Measurements from ENCODE around the gene GNAZ. TPM values are rescaled to one million over a fixed set of nuclear protein-coding genes. Genes with fewer than 3 reads are reported as not detected.

Gene GNAZ
- total RNA-seq, 1 donor from 2014 or later: 3.9 TPM

DNA sequence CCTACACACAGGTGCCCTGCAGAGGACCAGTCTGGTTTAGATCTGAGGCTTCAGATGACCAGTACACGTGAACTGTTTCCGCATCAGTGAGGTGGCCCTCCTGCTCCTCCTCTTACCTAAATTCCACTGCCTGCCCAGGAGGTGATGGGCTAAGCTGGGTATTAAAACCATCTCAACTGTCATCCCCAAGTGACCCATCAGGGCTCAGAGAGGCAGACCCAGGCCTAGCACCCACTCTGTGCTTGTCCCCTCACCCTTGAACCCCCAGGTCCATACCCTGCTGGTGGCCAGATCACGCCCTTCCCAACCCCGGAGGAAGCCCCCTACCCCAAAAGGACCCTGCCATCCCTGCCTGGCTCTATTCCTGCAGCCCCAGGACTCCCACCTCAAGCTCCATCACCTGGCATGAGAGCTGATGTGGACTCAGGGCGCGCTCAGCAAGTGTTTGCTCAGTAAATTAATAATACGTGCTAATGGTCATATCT lies 50.1 kb downstream of the GNAZ start:
- Mint-ChIP-seq H3K9me3 (ENCODE audit: low read depth) (no peaks in the 10 kb centered on the region), H3K27ac (ENCODE audit: unreplicated experiment) (no peak overlapping the region), H3K4me1 (ENCODE audit: low read depth) (no peaks in the 10 kb centered on the region), H3K36me3 (ENCODE audit: low read depth) (no peaks in the 10 kb centered on the region), H3K27me3 (ENCODE audit: low read depth) (no peaks in the 10 kb centered on the region), H3K4me3 (ENCODE audit: unreplicated experiment) (no peak overlapping the region)
- TF ChIP-seq CTCF (IDR thresholded peaks at IDR 0.05): no peak
- no peak for DNase-seq (ENCODE audit: low spot score)

DNA sequence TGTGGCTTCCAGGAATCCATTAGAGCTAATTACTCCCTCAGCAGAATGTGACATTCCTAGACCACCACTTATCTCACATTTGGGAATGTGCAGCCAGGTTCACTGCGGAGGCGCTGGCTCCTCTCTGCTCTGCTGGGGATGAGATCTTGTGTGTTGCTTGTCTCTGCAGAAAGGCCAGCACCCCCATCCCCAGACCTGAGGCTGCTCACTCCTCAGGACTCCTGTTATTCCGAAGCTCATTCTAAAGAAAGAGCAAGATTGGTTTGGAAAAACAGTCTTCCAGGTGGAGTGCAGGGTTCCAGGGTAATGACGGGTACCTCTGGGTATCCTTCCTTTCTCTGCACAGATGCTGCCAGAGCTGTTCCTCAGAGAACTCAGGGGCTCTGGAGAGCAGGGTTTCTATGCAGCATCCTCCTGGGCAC lies 50.7 kb downstream of the GNAZ start:
- no peak for TF ChIP-seq CTCF (IDR thresholded peaks at IDR 0.05)
- Mint-ChIP-seq H3K27me3 (ENCODE audit: low read depth) (no peaks in the 10 kb centered on the region), H3K36me3 (ENCODE audit: low read depth) (no peaks in the 10 kb centered on the region), H3K27ac (ENCODE audit: unreplicated experiment) (no peak overlapping the region), H3K4me3 (ENCODE audit: unreplicated experiment) (no peak overlapping the region), H3K9me3 (ENCODE audit: low read depth) (no peaks in the 10 kb centered on the region), H3K4me1 (ENCODE audit: low read depth) (no peaks in the 10 kb centered on the region)
- DNase-seq (ENCODE audit: low spot score): no peak

DNA sequence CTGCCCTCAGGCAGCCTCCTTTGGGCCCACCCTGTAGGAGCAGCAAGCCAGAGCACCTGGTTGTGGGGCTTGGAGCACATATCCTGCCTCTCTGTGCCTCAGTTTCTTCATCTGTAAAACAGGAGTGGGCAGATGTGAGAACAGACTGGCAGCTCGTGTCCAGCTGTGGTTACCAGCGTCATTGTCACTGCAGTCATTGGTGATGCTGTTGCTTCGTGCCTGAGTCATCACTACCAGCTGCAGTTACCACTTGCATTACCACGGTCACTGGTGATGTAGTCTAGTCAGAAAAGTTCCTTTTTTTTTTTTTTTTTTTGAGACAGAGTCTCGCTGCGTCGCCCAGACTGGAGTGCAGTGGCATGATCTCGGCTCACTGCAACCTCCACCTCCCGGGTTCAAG lies 51.1 kb downstream of the GNAZ start:
- Mint-ChIP-seq H3K4me1 (ENCODE audit: low read depth) (no peaks in the 10 kb centered on the region), H3K9me3 (ENCODE audit: low read depth) (no peaks in the 10 kb centered on the region), H3K36me3 (ENCODE audit: low read depth) (no peaks in the 10 kb centered on the region), H3K27me3 (ENCODE audit: low read depth) (no peaks in the 10 kb centered on the region), H3K27ac (ENCODE audit: unreplicated experiment) (no peak overlapping the region), H3K4me3 (ENCODE audit: unreplicated experiment) (no peak overlapping the region)
- TF ChIP-seq CTCF (IDR thresholded peaks at IDR 0.05): no peak
- no peak for DNase-seq (ENCODE audit: low spot score)

GRCh38 chr22:23122216-23122957 lies 52.1 kb downstream of the GNAZ start:
- no peak for DNase-seq (ENCODE audit: low spot score)
- Mint-ChIP-seq H3K9me3 (ENCODE audit: low read depth) (no peaks in the 10 kb centered on the region), H3K4me1 (ENCODE audit: low read depth) (no peaks in the 10 kb centered on the region), H3K36me3 (ENCODE audit: low read depth) (no peaks in the 10 kb centered on the region), H3K27me3 (ENCODE audit: low read depth) (no peaks in the 10 kb centered on the region), H3K4me3 (ENCODE audit: unreplicated experiment) (no peak overlapping the region), H3K27ac (ENCODE audit: unreplicated experiment) (no peak overlapping the region)
- TF ChIP-seq CTCF (IDR thresholded peaks at IDR 0.05): no peak

DNA sequence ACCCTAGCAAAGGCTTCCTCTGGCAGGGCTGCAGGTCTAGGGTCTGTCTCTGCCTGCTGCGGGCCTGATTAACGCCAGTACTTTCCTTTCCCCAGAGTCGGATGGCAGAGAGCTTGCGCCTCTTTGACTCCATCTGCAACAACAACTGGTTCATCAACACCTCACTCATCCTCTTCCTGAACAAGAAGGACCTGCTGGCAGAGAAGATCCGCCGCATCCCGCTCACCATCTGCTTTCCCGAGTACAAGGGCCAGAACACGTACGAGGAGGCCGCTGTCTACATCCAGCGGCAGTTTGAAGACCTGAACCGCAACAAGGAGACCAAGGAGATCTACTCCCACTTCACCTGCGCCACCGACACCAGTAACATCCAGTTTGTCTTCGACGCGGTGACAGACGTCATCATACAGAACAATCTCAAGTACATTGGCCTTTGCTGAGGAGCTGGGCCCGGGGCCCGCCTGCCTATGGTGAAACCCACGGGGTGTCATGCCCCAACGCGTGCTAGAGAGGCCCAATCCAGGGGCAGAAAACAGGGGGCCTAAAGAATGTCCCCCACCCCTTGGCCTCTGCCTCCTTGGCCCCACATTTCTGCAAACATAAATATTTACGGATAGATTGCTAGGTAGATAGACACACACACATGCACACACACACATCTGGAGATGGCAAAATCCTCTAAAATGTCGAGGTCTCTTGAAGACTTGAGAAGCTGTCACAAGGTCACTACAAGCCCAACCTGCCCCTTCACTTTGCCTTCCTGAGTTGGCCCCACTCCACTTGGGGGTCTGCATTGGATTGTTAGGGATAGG lies 52.9 kb downstream of the GNAZ start:
- no peak overlapping the region for H3K27ac Mint-ChIP-seq (ENCODE audit: unreplicated experiment)
- no peak for DNase-seq (ENCODE audit: low spot score)

More for the DNA sequence above, 52.9 kb downstream of the GNAZ start:
- TF ChIP-seq CTCF (IDR thresholded peaks at IDR 0.05): no peak
- no peaks in the 10 kb centered on the region for H3K9me3 Mint-ChIP-seq (ENCODE audit: low read depth)
- peaks cover 2% of the 10 kb centered on the region for H3K4me1 Mint-ChIP-seq (ENCODE audit: low read depth)
- no peaks in the 10 kb centered on the region for H3K36me3 Mint-ChIP-seq (ENCODE audit: low read depth)
- H3K27me3 Mint-ChIP-seq (ENCODE audit: low read depth): no peaks in the 10 kb centered on the region
- no peak overlapping the region for H3K4me3 Mint-ChIP-seq (ENCODE audit: unreplicated experiment)
